ENCODE results near the gene KRT15. TPM values are rescaled to one million over a fixed set of nuclear protein-coding genes. Genes with fewer than 3 reads are reported as not detected.
A peak's percentile ranks its signal among the peaks of the same experiment; 100 is the strongest.

Gene KRT15
- total and polyA plus RNA-seq, 2 of the 4 experiments (the other 2 are of a cell fraction), result 2.9 to 5.3 TPM

DNA sequence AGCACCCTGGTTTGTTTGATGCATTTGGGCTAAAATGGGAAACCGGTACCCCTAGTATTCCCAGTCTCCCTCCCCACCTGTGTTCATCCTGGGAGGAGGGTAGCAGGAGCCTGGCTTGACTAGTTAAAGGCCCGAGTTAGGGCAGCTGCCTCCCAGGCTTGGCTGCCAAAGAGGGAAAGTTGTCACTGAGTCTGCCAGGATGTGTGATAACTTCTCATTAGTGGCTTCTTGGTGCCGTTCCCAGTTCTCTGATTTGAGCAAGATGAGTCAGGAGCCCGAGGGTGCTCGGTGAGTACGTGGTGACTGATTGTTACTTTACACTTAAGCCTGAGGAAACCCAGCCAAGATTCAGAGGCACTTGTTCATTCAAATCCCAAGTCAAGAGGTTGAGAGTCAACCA is 54.0 kb downstream of the KRT15 start:
- ATAC-seq (ENCODE audit: low read depth), result peak; percentile 85
- in situ Hi-C loops (cut with MboI; ENCODE audit: low sequenced_read_pairs), result no loop called here
- no peaks in the 10 kb centered on the region for H3K36me3 ChIP-seq (ENCODE audit: control insufficient read depth, insufficient read depth, low read length)
- H3K4me1 ChIP-seq (ENCODE audit: control insufficient read depth, insufficient read depth, low read length), result peaks cover 8% of the 10 kb centered on the region
- no peak overlapping the region for H3K9ac ChIP-seq (ENCODE audit: low read depth, low read length)
- BruUV-seq (replicated peaks), result no TSS peak
- no peak overlapping the region for H3K23ac ChIP-seq (ENCODE audit: low read depth, low read length)
- TF ChIP-seq RCOR1 (IDR thresholded peaks at IDR 0.05; ENCODE audit: insufficient replicate concordance, low read length) (no peak), MAZ (IDR thresholded peaks at IDR 0.05; ENCODE audit: borderline replicate concordance, low read depth, low read length) (no peak), NFE2L2 (IDR thresholded peaks at IDR 0.05; ENCODE audit: low read depth, low read length) (no peak), SMC3 (IDR thresholded peaks at IDR 0.05; ENCODE audit: low read depth, low read length) (no peak), MXI1 (IDR thresholded peaks at IDR 0.05; ENCODE audit: borderline replicate concordance, low read depth, low read length) (no peak), RAD21 (IDR thresholded peaks at IDR 0.05; ENCODE audit: low read length) (no peak), RFX5 (IDR thresholded peaks at IDR 0.05; ENCODE audit: low read depth, low read length) (no peak), MAFK (IDR thresholded peaks at IDR 0.05; ENCODE audit: low read depth, low read length) (no peak), BHLHE40 (IDR thresholded peaks at IDR 0.05; ENCODE audit: low read depth, low read length) (peak; percentile 59), CEBPB (IDR thresholded peaks at IDR 0.05; ENCODE audit: low read depth, low read length) (no peak), POLR2A (IDR thresholded peaks at IDR 0.05; ENCODE audit: low read depth, low read length) (no peak), FOS (IDR thresholded peaks at IDR 0.05; ENCODE audit: low read depth, low read length) (peak; percentile 69), CHD1 (IDR thresholded peaks at IDR 0.05; ENCODE audit: low read depth, low read length) (no peak)
- TF ChIP-seq, protein P1, sequence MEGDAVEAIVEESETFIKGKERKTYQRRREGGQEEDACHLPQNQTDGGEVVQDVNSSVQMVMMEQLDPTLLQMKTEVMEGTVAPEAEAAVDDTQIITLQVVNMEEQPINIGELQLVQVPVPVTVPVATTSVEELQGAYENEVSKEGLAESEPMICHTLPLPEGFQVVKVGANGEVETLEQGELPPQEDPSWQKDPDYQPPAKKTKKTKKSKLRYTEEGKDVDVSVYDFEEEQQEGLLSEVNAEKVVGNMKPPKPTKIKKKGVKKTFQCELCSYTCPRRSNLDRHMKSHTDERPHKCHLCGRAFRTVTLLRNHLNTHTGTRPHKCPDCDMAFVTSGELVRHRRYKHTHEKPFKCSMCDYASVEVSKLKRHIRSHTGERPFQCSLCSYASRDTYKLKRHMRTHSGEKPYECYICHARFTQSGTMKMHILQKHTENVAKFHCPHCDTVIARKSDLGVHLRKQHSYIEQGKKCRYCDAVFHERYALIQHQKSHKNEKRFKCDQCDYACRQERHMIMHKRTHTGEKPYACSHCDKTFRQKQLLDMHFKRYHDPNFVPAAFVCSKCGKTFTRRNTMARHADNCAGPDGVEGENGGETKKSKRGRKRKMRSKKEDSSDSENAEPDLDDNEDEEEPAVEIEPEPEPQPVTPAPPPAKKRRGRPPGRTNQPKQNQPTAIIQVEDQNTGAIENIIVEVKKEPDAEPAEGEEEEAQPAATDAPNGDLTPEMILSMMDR (conservative IDR thresholded peaks at IDR 0.05; ENCODE audit: low read depth, low read length), result no peak
- TF ChIP-seq, protein P2, sequence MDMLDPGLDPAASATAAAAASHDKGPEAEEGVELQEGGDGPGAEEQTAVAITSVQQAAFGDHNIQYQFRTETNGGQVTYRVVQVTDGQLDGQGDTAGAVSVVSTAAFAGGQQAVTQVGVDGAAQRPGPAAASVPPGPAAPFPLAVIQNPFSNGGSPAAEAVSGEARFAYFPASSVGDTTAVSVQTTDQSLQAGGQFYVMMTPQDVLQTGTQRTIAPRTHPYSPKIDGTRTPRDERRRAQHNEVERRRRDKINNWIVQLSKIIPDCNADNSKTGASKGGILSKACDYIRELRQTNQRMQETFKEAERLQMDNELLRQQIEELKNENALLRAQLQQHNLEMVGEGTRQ (IDR thresholded peaks at IDR 0.05; ENCODE audit: low read depth, low read length), result no peak
- TF ChIP-seq, protein P3, sequence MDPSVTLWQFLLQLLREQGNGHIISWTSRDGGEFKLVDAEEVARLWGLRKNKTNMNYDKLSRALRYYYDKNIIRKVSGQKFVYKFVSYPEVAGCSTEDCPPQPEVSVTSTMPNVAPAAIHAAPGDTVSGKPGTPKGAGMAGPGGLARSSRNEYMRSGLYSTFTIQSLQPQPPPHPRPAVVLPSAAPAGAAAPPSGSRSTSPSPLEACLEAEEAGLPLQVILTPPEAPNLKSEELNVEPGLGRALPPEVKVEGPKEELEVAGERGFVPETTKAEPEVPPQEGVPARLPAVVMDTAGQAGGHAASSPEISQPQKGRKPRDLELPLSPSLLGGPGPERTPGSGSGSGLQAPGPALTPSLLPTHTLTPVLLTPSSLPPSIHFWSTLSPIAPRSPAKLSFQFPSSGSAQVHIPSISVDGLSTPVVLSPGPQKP (IDR thresholded peaks at IDR 0.05; ENCODE audit: borderline replicate concordance, low read depth, low read length), result no peak
- H2AK9ac ChIP-seq (replicated peaks; ENCODE audit: low read depth, low read length, poor library complexity), result peak overlapping the region; percentile 85
- no peak overlapping the region for H3K56ac ChIP-seq (ENCODE audit: extremely low read depth, insufficient read depth, low read length)
- dilution Hi-C loops (cut with HindIII; ENCODE audit: low sequenced_read_pairs, unreplicated experiment), result no loop called here
- H3K27me3 ChIP-seq (ENCODE audit: control insufficient read depth, insufficient read depth, low read length), result peaks cover 25% of the 10 kb centered on the region
- H4K8ac ChIP-seq (ENCODE audit: low read depth in 2 of 2, low read length in 2 of 2), result 0 out of 4 replicates have a peak overlapping the region, but pooled peaks of 1 of the 2 experiments have one; percentile 19
- H2BK15ac ChIP-seq (ENCODE audit: low read depth, low read length), result peak overlapping the region; percentile 24; the same call in 1 of the 3 replicates
- H3K4me2 ChIP-seq (ENCODE audit: low read depth, low read length), result no peak overlapping the region
- ChIA-PET CTCF (no interaction called here), POLR2A (ENCODE audit: unreplicated experiment) (no interaction called here)
- no peak overlapping the region for H3K4me3 ChIP-seq (ENCODE audit: insufficient read depth, low read depth, low read length)
- H3K9me3 ChIP-seq (ENCODE audit: control insufficient read depth, insufficient read depth, low read length), result peaks cover 10% of the 10 kb centered on the region
- no peak overlapping the region; the same call in 1 of the 2 replicates for H2AK5ac ChIP-seq (ENCODE audit: low read depth, low read length)
- no peak overlapping the region for H4K91ac ChIP-seq (ENCODE audit: insufficient read depth, low read depth, low read length)
- H2AFZ ChIP-seq (replicated peaks; ENCODE audit: low read length, poor library complexity), result peak overlapping the region; percentile 17
- DNase-seq, result peak; percentile 91
- no peaks in the 10 kb centered on the region; the same call in 1 of the 2 replicates for H4K20me1 ChIP-seq (ENCODE audit: insufficient read depth, low read length)
- H3K27ac ChIP-seq (ENCODE audit: insufficient read depth, low read length), result no peak overlapping the region
- 0% methylated on average over 4 of the region's 6 CpGs; no CpG with 5 or more reads in 1 of the 2 experiments for WGBS, 2 experiments (ENCODE audit: extremely low coverage in 2 of 2, insufficient read length in 1 of 2)
- H4K5ac ChIP-seq (ENCODE audit: low read depth, low read length), result no peak overlapping the region
- H3K14ac ChIP-seq (replicated peaks; ENCODE audit: low read depth, low read length), result 0 out of 2 replicates have a peak overlapping the region, but pooled peaks have one; percentile 39
- no peak overlapping the region for H3K18ac ChIP-seq (ENCODE audit: low read depth, low read length)
- H3K9me1 ChIP-seq (ENCODE audit: insufficient read depth, low read length), result no peaks in the 10 kb centered on the region
- no peak overlapping the region for H2BK5ac ChIP-seq (ENCODE audit: low read depth, low read length, poor library complexity, severe bottlenecking)
- H3K4ac ChIP-seq (ENCODE audit: low read depth, low read length), result peak overlapping the region; percentile 45; the same call in 1 of the 2 replicates
- no peaks in the 10 kb centered on the region for H3K79me1 ChIP-seq (ENCODE audit: low read depth in 1 of 2, low read length in 2 of 2)
- intact Hi-C loops (cut with micrococcal nuclease), result no loop called here
- no peak overlapping the region for H2BK20ac ChIP-seq (ENCODE audit: low read depth, low read length)
- no peak overlapping the region for H2BK120ac ChIP-seq (ENCODE audit: low read depth, low read length)
